HTERT RPE-1 (cell line): ENCODE results near the gene TOX2.
"Not testable (repeated sequence)": the region's sequence is repeated elsewhere in the genome, so short reads cannot be mapped to it uniquely, and the experiment has no call there.

ENCODE experiments used
- in situ Hi-C: fragments of 300-500 bp; cut with MboI; formaldehyde crosslinking; loops from 4 replicates; pipeline ENCODE4 v1.14.3; 2020; ENCODE audit warnings: low sequenced_read_pairs

The TOX2 gene

GRCh38 chr20:44029848-44030230 is 115.2 kb downstream of the TOX2 start:
- in situ Hi-C loops: no loop called here

GRCh38 chr20:44030394-44030793 is 115.7 kb downstream of the TOX2 start:
- in situ Hi-C loops: no loop called here

- in situ Hi-C loops: no loop called here
Measured at GRCh38 chr20:44031001-44031574, 116.4 kb downstream of the TOX2 start.

- in situ Hi-C loops: no loop called here
Measured at GRCh38 chr20:44031781-44032582, 117.3 kb downstream of the TOX2 start.

GRCh38 chr20:44032583-44033331 is 118.1 kb downstream of the TOX2 start:
- in situ Hi-C loops: no loop called here

GRCh38 chr20:44033344-44033743 is 118.7 kb downstream of the TOX2 start:
- in situ Hi-C loops: no loop called here

GRCh38 chr20:44033873-44034272 is 119.2 kb downstream of the TOX2 start:
- in situ Hi-C loops: no loop called here

GRCh38 chr20:44034451-44034850 is 119.8 kb downstream of the TOX2 start:
- in situ Hi-C loops: no loop called here

- in situ Hi-C loops: no loop called here
Measured at GRCh38 chr20:44034965-44035635, 120.4 kb downstream of the TOX2 start.

- in situ Hi-C loops: no loop called here
Measured at GRCh38 chr20:44035924-44036323, 121.3 kb downstream of the TOX2 start.

- in situ Hi-C loops: no loop called here
Measured at GRCh38 chr20:44036441-44036840, 121.8 kb downstream of the TOX2 start.

- in situ Hi-C loops: no loop called here
Measured at GRCh38 chr20:44038681-44039123, 124.0 kb downstream of the TOX2 start.

GRCh38 chr20:44039147-44039546 is 124.5 kb downstream of the TOX2 start:
- in situ Hi-C loops: no loop called here

GRCh38 chr20:44039741-44040140 is 125.1 kb downstream of the TOX2 start:
- in situ Hi-C loops: no loop called here

GRCh38 chr20:44040202-44040915 is 125.7 kb downstream of the TOX2 start:
- in situ Hi-C loops: no loop called here

- in situ Hi-C loops: no loop called here
Measured at GRCh38 chr20:44041001-44041400, 126.3 kb downstream of the TOX2 start.

- in situ Hi-C loops: not testable (repeated sequence)
Measured at GRCh38 chr20:44044712-44045111, 130.1 kb downstream of the TOX2 start.

GRCh38 chr20:44050327-44050726 is 135.7 kb downstream of the TOX2 start:
- in situ Hi-C loops: no loop called here

- in situ Hi-C loops: no loop called here
Measured at GRCh38 chr20:44050925-44051660, 136.4 kb downstream of the TOX2 start.

GRCh38 chr20:44051661-44052000 is 137.0 kb downstream of the TOX2 start:
- in situ Hi-C loops: no loop called here
